Natural killer cell (primary cell): ENCODE data around the gene MARVELD2. TPM values are rescaled to one million over a fixed set of nuclear protein-coding genes. Genes with fewer than 3 reads are reported as not detected.
"Not testable (repeated sequence)": the region's sequence is repeated elsewhere in the genome, so short reads cannot be mapped to it uniquely, and the experiment has no call there.

Experiments
- ATAC-seq, 3 donors: fragments of 150-1000 bp in 2 of 3; fragments of 200-7000 bp in 1 of 3; cut with Tn5 transposase; 1 replicate in 1 of 3; 2 replicates in 2 of 3; pipeline ENCODE4 v1.10.0; 2021; ENCODE audit warnings: mild to moderate bottlenecking in 2 of 3, moderate library complexity in 2 of 3
- DNase-seq, 2 donors: peaks; one replicate each; pipeline versions ENCODE4 v3.0.0 to v3.0.0-alpha.2; 2013 to 2021; ENCODE audit warnings: mixed read lengths in 1 of 2
- H3K27ac ChIP-seq: one replicate; pipeline ENCODE4 v1.5.1; 2013; ENCODE audit warnings: mild to moderate bottlenecking, low read length
- H3K27me3 ChIP-seq: one replicate; pipeline ENCODE4 v1.6.1; 2013; ENCODE audit warnings: low read length; ENCODE audit not compliant: control insufficient read depth, insufficient read depth
- H3K36me3 ChIP-seq: one replicate; pipeline ENCODE4 v1.6.1; 2013; ENCODE audit warnings: low read length; ENCODE audit not compliant: control insufficient read depth, insufficient read depth
- H3K4me1 ChIP-seq: one replicate; pipeline ENCODE4 v1.6.1; 2013; ENCODE audit warnings: low read length; ENCODE audit not compliant: control insufficient read depth, insufficient read depth
- H3K4me3 ChIP-seq: one replicate; pipeline ENCODE4 v1.5.1; 2013; ENCODE audit warnings: low read length
- H3K9me3 ChIP-seq: one replicate; pipeline ENCODE4 v1.6.1; 2013; ENCODE audit warnings: low read length; ENCODE audit not compliant: control insufficient read depth, insufficient read depth
- H3K27ac Mint-ChIP-seq, 2 donors: one replicate each; pipeline ENCODE4 v1.8.0; 2022; ENCODE audit warnings: mild to moderate bottlenecking in 2 of 2, mixed read lengths in 2 of 2, moderate library complexity in 1 of 2
- H3K27me3 Mint-ChIP-seq, 2 donors: one replicate each; pipeline ENCODE4 v1.8.0; 2022; ENCODE audit warnings: low read depth in 2 of 2, mixed read lengths in 2 of 2
- H3K36me3 Mint-ChIP-seq: one replicate; pipeline ENCODE4 v1.8.0; 2022; ENCODE audit warnings: mixed read lengths
- H3K4me1 Mint-ChIP-seq, 2 donors: one replicate each; pipeline ENCODE4 v1.8.0; 2022; ENCODE audit warnings: mixed read lengths in 2 of 2
- H3K4me3 Mint-ChIP-seq: one replicate; pipeline ENCODE4 v1.8.0; 2022; ENCODE audit warnings: mild to moderate bottlenecking, moderate library complexity, mixed read lengths
- H3K9me3 Mint-ChIP-seq, 2 donors: one replicate each; pipeline ENCODE4 v1.8.0; 2022; ENCODE audit warnings: mixed read lengths in 2 of 2
- WGBS: methylation state at CpG from one replicate; pipeline ENCODE4 v1.1.7; 2013; ENCODE audit warnings: missing lambda C conversion rate; ENCODE audit not compliant: insufficient coverage; 5-methylcytosine and 5-hydroxymethylcytosine counted together
- intact Hi-C: fragments of 100-400 bp; cut with micrococcal nuclease; formaldehyde crosslinking; loops from one replicate; pipeline ENCODE4 v1.14.2; 2022
- total RNA-seq, 4 donors: library from RNA; stranded (reverse); fragments of 120-200 nt in 1 of 4; gene quantifications; one replicate each; pipeline versions ENCODE4 v1.2.3 to v1.2.4, GENCODE V29; 2013 to 2022
- TF ChIP-seq, protein P1 (sequence below): fragments of 200-600 bp; IDR thresholded peaks from one replicate; pipeline ENCODE4 v1.8.0; 2022; ENCODE audit warnings: antibody characterized with exemption

The MARVELD2 gene
- total RNA-seq, 3 donors from 2014 or later (not counting 1 experiment from before 2014, with no cell fraction given): 0.50 TPM; not detected in 2

DNA sequence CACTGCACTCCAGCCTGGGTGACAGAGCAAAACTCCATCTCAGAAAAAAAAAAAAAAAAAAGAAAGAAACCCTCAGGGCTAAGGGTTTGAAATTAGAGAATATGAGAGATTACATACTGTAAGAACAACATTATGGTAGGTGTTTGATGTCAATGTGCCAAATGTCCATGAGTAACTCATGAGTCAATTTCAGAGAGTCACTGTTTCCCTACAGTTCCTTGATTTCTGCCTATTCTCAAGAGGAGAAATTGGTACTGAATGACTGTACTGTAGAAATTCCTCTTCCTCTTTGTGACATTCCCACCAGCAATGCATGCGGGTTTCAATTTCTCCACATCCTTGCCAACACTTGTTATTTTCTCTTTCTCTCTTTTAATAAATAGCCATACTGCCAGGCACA, 35.2 kb downstream of the MARVELD2 start:
- intact Hi-C loops: no loop called here
- H3K27ac ChIP-seq: no peak overlapping the region
- TF ChIP-seq, protein P1, sequence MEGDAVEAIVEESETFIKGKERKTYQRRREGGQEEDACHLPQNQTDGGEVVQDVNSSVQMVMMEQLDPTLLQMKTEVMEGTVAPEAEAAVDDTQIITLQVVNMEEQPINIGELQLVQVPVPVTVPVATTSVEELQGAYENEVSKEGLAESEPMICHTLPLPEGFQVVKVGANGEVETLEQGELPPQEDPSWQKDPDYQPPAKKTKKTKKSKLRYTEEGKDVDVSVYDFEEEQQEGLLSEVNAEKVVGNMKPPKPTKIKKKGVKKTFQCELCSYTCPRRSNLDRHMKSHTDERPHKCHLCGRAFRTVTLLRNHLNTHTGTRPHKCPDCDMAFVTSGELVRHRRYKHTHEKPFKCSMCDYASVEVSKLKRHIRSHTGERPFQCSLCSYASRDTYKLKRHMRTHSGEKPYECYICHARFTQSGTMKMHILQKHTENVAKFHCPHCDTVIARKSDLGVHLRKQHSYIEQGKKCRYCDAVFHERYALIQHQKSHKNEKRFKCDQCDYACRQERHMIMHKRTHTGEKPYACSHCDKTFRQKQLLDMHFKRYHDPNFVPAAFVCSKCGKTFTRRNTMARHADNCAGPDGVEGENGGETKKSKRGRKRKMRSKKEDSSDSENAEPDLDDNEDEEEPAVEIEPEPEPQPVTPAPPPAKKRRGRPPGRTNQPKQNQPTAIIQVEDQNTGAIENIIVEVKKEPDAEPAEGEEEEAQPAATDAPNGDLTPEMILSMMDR: no peak
- H3K4me3 ChIP-seq: no peak overlapping the region
- no peaks in the 10 kb centered on the region for H3K27me3 Mint-ChIP-seq
- H3K27me3 ChIP-seq: no peaks in the 10 kb centered on the region
- DNase-seq: no peak
- no peak overlapping the region for H3K4me3 Mint-ChIP-seq
- 85% methylated on average over 1 of the region's 1 CpG for WGBS
- H3K9me3 Mint-ChIP-seq: no peaks in the 10 kb centered on the region
- H3K9me3 ChIP-seq: no peaks in the 10 kb centered on the region
- no peak overlapping the region for H3K27ac Mint-ChIP-seq
- H3K4me1 Mint-ChIP-seq: no peaks in the 10 kb centered on the region
- no peak for ATAC-seq
- H3K4me1 ChIP-seq: no peaks in the 10 kb centered on the region
- H3K36me3 Mint-ChIP-seq: no peaks in the 10 kb centered on the region
- H3K36me3 ChIP-seq: no peaks in the 10 kb centered on the region

- H3K4me1 ChIP-seq, H3K4me3 ChIP-seq, ATAC-seq, H3K27me3 ChIP-seq, H3K36me3 ChIP-seq, H3K9me3 ChIP-seq, H3K27me3 Mint-ChIP-seq, H3K27ac Mint-ChIP-seq, H3K9me3 Mint-ChIP-seq, DNase-seq, H3K4me1 Mint-ChIP-seq, H3K36me3 Mint-ChIP-seq, intact Hi-C loops, H3K27ac ChIP-seq, H3K4me3 Mint-ChIP-seq: not testable (repeated sequence)
- WGBS: 91% methylated on average over 7 of the region's 8 CpGs
These were observed 35.6 kb downstream of the MARVELD2 start for GRCh38 chr5:69450527-69450926.

DNA sequence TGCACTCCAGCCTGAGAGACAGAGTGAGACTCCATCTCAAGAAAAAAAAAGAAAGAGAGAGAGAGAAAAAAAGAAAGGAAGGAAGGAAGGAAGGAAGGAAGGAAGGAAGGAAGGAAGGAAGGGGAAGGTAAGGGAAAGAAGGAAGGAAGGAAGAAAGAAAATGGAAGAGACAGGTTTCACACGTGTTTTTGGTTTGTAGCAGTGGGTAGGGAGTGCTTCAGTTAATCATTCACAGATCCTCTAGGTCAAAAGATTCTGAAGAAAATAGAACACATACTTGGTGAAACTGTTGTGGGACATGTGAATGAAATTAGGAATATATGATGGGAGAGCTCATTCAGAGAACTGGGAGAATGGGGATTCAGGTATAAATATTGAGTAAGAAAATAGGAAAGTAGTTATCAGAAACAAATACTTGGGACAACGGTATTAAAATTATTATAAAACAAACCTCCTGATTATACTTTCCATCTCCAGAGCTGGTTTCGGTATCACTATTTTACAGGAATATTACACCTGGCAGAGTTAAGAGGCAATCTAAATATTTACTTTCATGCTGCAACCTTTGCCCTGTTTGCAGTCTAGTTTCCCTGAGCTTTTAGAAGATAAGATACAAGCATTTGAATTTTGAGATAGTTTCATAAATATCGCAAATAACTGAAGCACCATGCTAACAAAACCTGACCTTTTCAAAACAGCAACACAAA, 37.2 kb downstream of the MARVELD2 start:
- no peak overlapping the region for H3K4me3 ChIP-seq
- Mint-ChIP-seq H3K36me3 (no peaks in the 10 kb centered on the region), H3K9me3 (no peaks in the 10 kb centered on the region), H3K4me1 (no peaks in the 10 kb centered on the region), H3K4me3 (no peak overlapping the region), H3K27me3 (no peaks in the 10 kb centered on the region), H3K27ac (no peak overlapping the region)
- no peaks in the 10 kb centered on the region for H3K4me1 ChIP-seq
- H3K36me3 ChIP-seq: no peaks in the 10 kb centered on the region
- no peak for ATAC-seq
- H3K27me3 ChIP-seq: no peaks in the 10 kb centered on the region
- DNase-seq: no peak
- TF ChIP-seq, protein P1: no peak
- intact Hi-C loops: no loop called here
- H3K9me3 ChIP-seq: no peaks in the 10 kb centered on the region
- 76% methylated on average over 3 of the region's 4 CpGs for WGBS
- H3K27ac ChIP-seq: no peak overlapping the region

- H3K4me1 ChIP-seq, H3K27ac ChIP-seq, H3K9me3 ChIP-seq, H3K36me3 Mint-ChIP-seq, ATAC-seq, DNase-seq, H3K27me3 ChIP-seq, H3K9me3 Mint-ChIP-seq, H3K4me1 Mint-ChIP-seq, H3K27me3 Mint-ChIP-seq, intact Hi-C loops, H3K4me3 Mint-ChIP-seq, H3K27ac Mint-ChIP-seq, H3K4me3 ChIP-seq, H3K36me3 ChIP-seq: not testable (repeated sequence)
- 92% methylated on average over 3 of the region's 3 CpGs for WGBS
These were observed 38.6 kb downstream of the MARVELD2 start for GRCh38 chr5:69453487-69453886.
